ENCODE results near the gene GCG. TPM values are rescaled to one million over a fixed set of nuclear protein-coding genes. Genes with fewer than 3 reads are reported as not detected.

Gene GCG
- total and polyA plus RNA-seq, 2 of the 8 experiments (the other 6 are each of a cell fraction or from before 2014, with no cell fraction given): not detected

GRCh38 chr2:162143969-162144368 lies 8.1 kb downstream of the GCG start:
- Histone ChIP-seq H2BK20ac (ENCODE audit: low read length) (no peak overlapping the region), H3K4me3 (ENCODE audit: extremely low read depth in 1 of 4, insufficient read depth in 2 of 4, low read depth in 3 of 4, low read length in 4 of 4) (no peak overlapping the region), H3K36me3 (ENCODE audit: control insufficient read depth in 2 of 4, insufficient read depth in 4 of 4, low read length in 3 of 4) (no peaks in the 10 kb centered on the region), H2AK5ac (ENCODE audit: low read depth, low read length) (no peak overlapping the region), H3K4ac (replicated peaks; ENCODE audit: insufficient read length, low read depth, low read length) (no peak overlapping the region), H2BK5ac (ENCODE audit: low read depth, low read length) (no peak overlapping the region), H3K9ac (replicated peaks in 1 of 4; ENCODE audit: extremely low read depth in 1 of 4, low read depth in 3 of 4, low read length in 3 of 4) (no peak overlapping the region), H3K14ac (ENCODE audit: insufficient read length) (no peak overlapping the region), H2BK12ac (ENCODE audit: low read depth, low read length) (no peak overlapping the region), H3K23ac (ENCODE audit: insufficient read length) (no peak overlapping the region), H3K4me1 (replicated peaks in 1 of 4; ENCODE audit: control insufficient read depth in 3 of 4, insufficient read depth in 4 of 4, low read length in 3 of 4) (no peaks in the 10 kb centered on the region), H4K91ac (replicated peaks; ENCODE audit: insufficient read length, low read length) (no peak overlapping the region), H3K79me1 (ENCODE audit: low read depth, low read length) (no peaks in the 10 kb centered on the region), H4K8ac (ENCODE audit: extremely low read depth, insufficient read depth, low read length) (no peak overlapping the region), H2AFZ (ENCODE audit: low read length) (no peak overlapping the region), H3K27me3 (replicated peaks in 1 of 4; ENCODE audit: control insufficient read depth in 3 of 4, extremely low read depth in 1 of 4, insufficient read depth in 3 of 4, low read length in 3 of 4) (no peaks in the 10 kb centered on the region), H3K23me2 (ENCODE audit: low read depth, low read length) (no peaks in the 10 kb centered on the region), H4K20me1 (replicated peaks in 1 of 2; ENCODE audit: control insufficient read depth in 1 of 2, insufficient read depth in 2 of 2, low read length in 2 of 2) (no peaks in the 10 kb centered on the region), H3K18ac (ENCODE audit: extremely low read depth, low read length) (no peak overlapping the region), H3K9me3 (ENCODE audit: insufficient read depth in 2 of 2, low read depth in 1 of 2, low read length in 1 of 2) (no peaks in the 10 kb centered on the region), H3K4me2 (ENCODE audit: insufficient read depth in 1 of 2, low read depth in 2 of 2, low read length in 2 of 2) (no peak overlapping the region), H3K27ac (ENCODE audit: low read depth, low read length) (no peak overlapping the region), H2BK120ac (replicated peaks; ENCODE audit: low read depth, low read length) (no peak overlapping the region), H2BK15ac (ENCODE audit: low read length) (no peak overlapping the region), H3K79me2 (ENCODE audit: control insufficient read depth in 1 of 2, insufficient read depth in 2 of 2, low read length in 2 of 2) (no peaks in the 10 kb centered on the region), H4K5ac (ENCODE audit: insufficient read length, low read depth, low read length) (no peak overlapping the region), H3K56ac (replicated peaks; ENCODE audit: insufficient read length, low read depth, low read length) (no peak overlapping the region)
- TF ChIP-seq FOSL1 (IDR thresholded peaks at IDR 0.05; ENCODE audit: insufficient read depth, low read depth, low read length): no peak
- no peak for TF ChIP-seq KDM5A (IDR thresholded peaks at IDR 0.05; ENCODE audit: low read length)
- peak; percentile 35 to 41; a peak in 3 of 4 replicates for TF ChIP-seq RAD21 (IDR thresholded peaks at IDR 0.05 in 1 of 2, conservative IDR thresholded peaks at IDR 0.05 in 1 of 2; ENCODE audit: low read depth in 2 of 2, low read length in 2 of 2)
- FAIRE-seq (no peak), DNase-seq (ENCODE audit: low read depth in 1 of 2, low spot score in 2 of 2) (no peak)
- 89% methylated on average over 4 of the region's 4 CpGs; no CpG with 5 or more reads in 1 of the 2 experiments for WGBS, 2 experiments (ENCODE audit: extremely low coverage in 1 of 2, insufficient coverage in 1 of 2, insufficient read length in 1 of 2, insufficient replicate concordance in 2 of 2, low coverage in 1 of 2, low lambda C conversion rate in 2 of 2, missing lambda C conversion rate in 1 of 2)
- ChIA-PET CTCF (ENCODE audit: partially characterized antibody) (interaction anchor here (0.7 to 1.8 kb wide), 6 partner anchors 9 to 557 kb away, joined by 3 to 7 read pairs (median 4); no protein-coding TSS in a partner anchor), POLR2A (ENCODE audit: partially characterized antibody) (no interaction called here)

Data from H1 (cell line).